K562 (cell line): ENCODE results near the gene EGLN3. TPM values are rescaled to one million over a fixed set of nuclear protein-coding genes. Genes with fewer than 3 reads are reported as not detected.

ENCODE experiments used
- ATF3 ChIP-seq, 2 experiments: fragments of 450-650 bp in 1 of 2; sonication (generic) in 1 of 2; formaldehyde crosslinking in 1 of 2; IDR thresholded peaks in 1 of 2; conservative IDR thresholded peaks in 1 of 2; 2 replicates each; pipeline versions ENCODE4 v1.6.1 to v1.8.1; 2016 to 2023; ENCODE audit warnings: mild to moderate bottlenecking in 2 of 2, moderate library complexity in 2 of 2, inconsistent platforms in 1 of 2, missing genetic modification reagents in 1 of 2
- ATF7 ChIP-seq: fragments of 450-650 bp; IDR thresholded peaks from 2 replicates; pipeline ENCODE4 v1.7.1; 2014; ENCODE audit warnings: mild to moderate bottlenecking, moderate library complexity
- CLOCK ChIP-seq: fragments of 250-450 bp; sonication (Bioruptor Pico); IDR thresholded peaks from 2 replicates; pipeline ENCODE4 v1.4.0; 2020; ENCODE audit warnings: mild to moderate bottlenecking, moderate library complexity, borderline replicate concordance
- HMG20A ChIP-seq: fragments of 450-650 bp; formaldehyde crosslinking; conservative IDR thresholded peaks from 2 replicates; pipeline ENCODE4 v1.4.0; 2020; ENCODE audit warnings: mild to moderate bottlenecking, mixed read lengths
- KLF13 ChIP-seq: fragments of 450-650 bp; IDR thresholded peaks from 2 replicates; pipeline ENCODE4 v1.6.1; 2016; ENCODE audit warnings: missing genetic modification characterization, low read depth, mild to moderate bottlenecking, missing compliant biosample characterization, moderate library complexity, borderline replicate concordance
- NFYB ChIP-seq: IDR thresholded peaks from 2 replicates; pipeline ENCODE4 v1.6.1; 2011; ENCODE audit warnings: mild to moderate bottlenecking, moderate library complexity; ENCODE audit not compliant: insufficient read length; ENCODE audit errors: extremely low read depth
- PRDM10 ChIP-seq: fragments of 450-650 bp; IDR thresholded peaks from 2 replicates; pipeline ENCODE4 v1.6.1; 2018; ENCODE audit not compliant: partially characterized antibody
- PRMT5 ChIP-seq: sonication (generic); formaldehyde crosslinking; IDR thresholded peaks from 2 replicates; pipeline ENCODE4 v1.5.0; 2020; ENCODE audit warnings: missing genetic modification reagents
- PTBP1 ChIP-seq: fragments of 200-400 bp; formaldehyde crosslinking; IDR thresholded peaks from 2 replicates; pipeline ENCODE4 v1.6.1; 2017; ENCODE audit warnings: low read depth, low read length
- RFX1 ChIP-seq: fragments of 450-650 bp; IDR thresholded peaks from 2 replicates; pipeline ENCODE4 v1.6.1; 2016; ENCODE audit warnings: mild to moderate bottlenecking, moderate library complexity
- ZBTB7A ChIP-seq: IDR thresholded peaks from 2 replicates; pipeline ENCODE4 v1.6.1; 2011; ENCODE audit warnings: low read depth, mild to moderate bottlenecking, low read length, moderate library complexity, borderline replicate concordance; ENCODE audit not compliant: control insufficient read depth
- ZNF551 ChIP-seq: fragments of 250-450 bp; sonication (Bioruptor Pico); IDR thresholded peaks from 2 replicates; pipeline ENCODE4 v1.5.0; 2021; ENCODE audit warnings: mild to moderate bottlenecking, moderate library complexity
- polyA plus RNA-seq, 8 experiments: library from polyadenylated mRNA; depleted of rRNA in 4 of 8; stranded (reverse) in 5 of 8; unstranded in 3 of 8; fragments of >200 nt; fragmentation: Nextera tagmentation in 2 of 8; fragmentation: Illumina TruSeq in 1 of 8; extraction: Ambion mirVana in 2 of 8; extraction: Trizol in 1 of 8; gene quantifications; 2 replicates each; pipeline versions ENCODE4 v1.2.1 to v1.2.3, GENCODE V29; 2011 to 2014; ENCODE audit warnings: inconsistent platforms in 1 of 8, missing spikeins in 1 of 8
- total RNA-seq, 7 experiments: library from RNA; depleted of rRNA in 6 of 7; stranded (reverse); fragments of >200 nt in 6 of 7; fragmentation: Illumina TruSeq in 2 of 7; extraction: Trizol in 2 of 7; gene quantifications; 2 replicates each; pipeline versions ENCODE4 v1.2.1 to v1.2.3, GENCODE V29; 2011 to 2021; ENCODE audit warnings: low replicate concordance in 1 of 7

Gene EGLN3
- total and polyA plus RNA-seq, 9 of the 15 experiments (the other 6 are each of a cell fraction or from before 2014, with no cell fraction given), result 2.5 to 87.6 (median 5.8) TPM

GRCh38 chr14:33952541-33952940 lies 1.7 kb upstream of the EGLN3 start (continued):
- no peak for TF ChIP-seq CLOCK
- TF ChIP-seq PTBP1, result no peak
- no peak for TF ChIP-seq NFYB
- TF ChIP-seq ZNF551, result no peak
- no peak for TF ChIP-seq PRMT5 (CRISPR knock-in tag)
- no peak for TF ChIP-seq ATF7
- no peak for TF ChIP-seq KLF13 (tag)
- no peak for TF ChIP-seq RFX1
- TF ChIP-seq HMG20A (CRISPR knock-in tag), result no peak
- no peak for TF ChIP-seq PRDM10
- no peak for TF ChIP-seq ATF3 (IDR thresholded peaks at IDR 0.05)
- no peak for TF ChIP-seq ATF3 (CRISPR knock-in tag; conservative IDR thresholded peaks at IDR 0.05)
- TF ChIP-seq ZBTB7A, result no peak
